ENCODE data around the gene PLSCR3. TPM values are rescaled to one million over a fixed set of nuclear protein-coding genes. Genes with fewer than 3 reads are reported as not detected.

The PLSCR3 gene
- total RNA-seq, 1 experiment from 2014 or later: 31.5 TPM

GRCh38 chr17:7407485-7408251 lies 13.3 kb upstream of the PLSCR3 start, which contains the start of gene NLGN2:
Gene NLGN2, plus strand, starts transcription at chr17:7407845. Its CDS starts 411 bp downstream, at chr17:7408256.
- H3K4me2 ChIP-seq (ENCODE audit: insufficient read depth, insufficient read length, low read length): peak within 1 kb of the TSS; percentile 78
- no peak within 1 kb of the TSS for H2AFZ ChIP-seq (ENCODE audit: low read length)
- H3K9me3 ChIP-seq (ENCODE audit: control insufficient read depth, low read depth, low read length): no peaks in the 10 kb centered on the region
- no peak within 1 kb of the TSS for H2BK5ac ChIP-seq (ENCODE audit: insufficient read length, low read length)
- H3K79me2 ChIP-seq (ENCODE audit: insufficient read depth, low read length): no peaks in the 10 kb centered on the region
- H3T11ph ChIP-seq (ENCODE audit: low read length): no peak within 1 kb of the TSS
- no peak within 1 kb of the TSS for H4K5ac ChIP-seq (ENCODE audit: insufficient read length, low read depth, low read length)
- H3K27me3 ChIP-seq (ENCODE audit: insufficient read depth, low read length): no peaks in the 10 kb centered on the region
- peaks cover 5% of the 10 kb centered on the region for H3K23me2 ChIP-seq (ENCODE audit: insufficient read length, low read depth, low read length, poor library complexity, severe bottlenecking)
- no peak within 1 kb of the TSS for H2BK120ac ChIP-seq (ENCODE audit: low read depth, low read length, poor library complexity, severe bottlenecking)
- Mint-ChIP-seq H3K4me1 (peaks cover 24 to 38% of the 10 kb centered on the region in 2 experiments), H3K27me3 (ENCODE audit: low read depth) (no peaks in the 10 kb centered on the region), H3K36me3 (ENCODE audit: insufficient read depth in 1 of 3, low read depth in 3 of 3) (peaks cover 16 to 30% (median 27%) of the 10 kb centered on the region in 3 experiments), H3K27ac (peak within 1 kb of the TSS in 1 of 3 experiments; percentile 24; a peak in 2 of 7 replicates), H3K4me3 (peak within 1 kb of the TSS in 1 of 2 experiments; percentile 96; a peak in 3 of 5 replicates), H3K9me3 (peaks cover 0 to 2% of the 10 kb centered on the region in 2 experiments; a peak in 1 of 5 replicates)
- H3K27ac ChIP-seq (ENCODE audit: insufficient read length, low read depth, low read length): no peak within 1 kb of the TSS
- no peak within 1 kb of the TSS for H3K4ac ChIP-seq (ENCODE audit: low read depth, low read length)
- H2BK15ac ChIP-seq (ENCODE audit: low read depth, low read length): no peak within 1 kb of the TSS; the same call in 1 of the 2 replicates
- H3K23ac ChIP-seq (ENCODE audit: insufficient read length, low read depth, low read length): no peak within 1 kb of the TSS
- H2BK12ac ChIP-seq (ENCODE audit: insufficient read length, low read depth, low read length): no peak within 1 kb of the TSS
- DNase-seq: no peak
- WGBS (ENCODE audit: extremely low coverage, insufficient read length, low lambda C conversion rate): no CpG with 5 or more reads among the region's 12 CpGs
- no peak within 1 kb of the TSS for H3K56ac ChIP-seq (ENCODE audit: insufficient read length, low read depth, low read length)
- no peak within 1 kb of the TSS for H3K14ac ChIP-seq (ENCODE audit: insufficient read depth, low read length)
- no peak within 1 kb of the TSS for H2AK5ac ChIP-seq (ENCODE audit: insufficient read length, low read length)
- no peaks in the 10 kb centered on the region for H4K20me1 ChIP-seq (ENCODE audit: control insufficient read depth, insufficient read depth, insufficient read length)
- H3K9ac ChIP-seq (ENCODE audit: extremely low read depth, insufficient read length, low read length): no peak within 1 kb of the TSS
- no peak within 1 kb of the TSS for H2BK20ac ChIP-seq (ENCODE audit: low read depth, low read length, poor library complexity, severe bottlenecking)
- no peak within 1 kb of the TSS for H4K91ac ChIP-seq (ENCODE audit: insufficient read length, low read depth, low read length)
- no peaks in the 10 kb centered on the region for H3K79me1 ChIP-seq (ENCODE audit: insufficient read depth, low read depth, low read length, poor library complexity, severe bottlenecking)
- TF ChIP-seq CTCF (conservative IDR thresholded peaks at IDR 0.05): no peak
- H3K4me1 ChIP-seq (ENCODE audit: insufficient read depth, low read length): no peaks in the 10 kb centered on the region; the same call in 1 of the 2 replicates
- H3K18ac ChIP-seq (ENCODE audit: insufficient read length, low read depth, low read length): no peak within 1 kb of the TSS
- no peak within 1 kb of the TSS for H4K8ac ChIP-seq (replicated peaks; ENCODE audit: insufficient read length, low read depth, low read length)

All from H9 (cell line).